ENCODE data around the gene CEACAM4. TPM values are rescaled to one million over a fixed set of nuclear protein-coding genes. Genes with fewer than 3 reads are reported as not detected.

CEACAM4 gene
- total RNA-seq, 6 experiments from 2014 or later = 0.29 to 3.4 (median 0.58) TPM

- Histone ChIP-seq H3K27ac (no peak overlapping the region), H3K27me3 (peaks cover 0 to 7% of the 10 kb centered on the region in 2 donors), H3K4me1 (no peaks in the 10 kb centered on the region), H3K36me3 (no peaks in the 10 kb centered on the region), H3K4me3 (no peak overlapping the region), H3K9me3 (no peaks in the 10 kb centered on the region)
- TF ChIP-seq POLR2A (IDR thresholded peaks at IDR 0.05) (no peak), CTCF (IDR thresholded peaks at IDR 0.05) (no peak)
- intact Hi-C loops (cut with DNase I) = loop anchor here in 1 of 2 donors (10.0 kb wide), 1 partner anchor 115 kb away; no protein-coding TSS in a partner anchor
- no peak for DNase-seq
- no peak for ATAC-seq
- 54% methylated on average over 10 of the region's 11 CpGs for WGBS (ENCODE audit: insufficient coverage, low coverage, low lambda C conversion rate, missing lambda C conversion rate)
Measured at GRCh38 chr19:41569481-41570150, 57.3 kb downstream of the CEACAM4 start.

Small RNAs within 50 kb of the gene (small RNA-seq; reads per million reads assigned to genes)
- gene AC243960.4 = 0 reads per million in 2 experiments

Other genes starting within 250 kb of the CEACAM4 start
- 10 to 100 TPM in 5 of 6 experiments, 1 to 10 TPM in 1; 6.1 to 26.6 (median 14.1) TPM for gene EXOSC5, start 229.7 kb downstream of the CEACAM4 start, total RNA-seq
- 10 to 100 TPM; 32.1 to 68.7 (median 48.9) TPM for gene BCKDHA, start 229.3 kb downstream of the CEACAM4 start, total RNA-seq
- gene B3GNT8, start 199.7 kb downstream of the CEACAM4 start, total RNA-seq = 1 to 10 TPM in 1 of 6 experiments, under 1 TPM in 5; 0.50 to 1.2 (median 0.63) TPM
- gene DMAC2, start 187.2 kb downstream of the CEACAM4 start, total RNA-seq = 10 to 100 TPM; 18.9 to 30.5 (median 22.5) TPM
- gene ERICH4, start 183.9 kb downstream of the CEACAM4 start, total RNA-seq = not detected
- gene CEACAM21, start 50.9 kb downstream of the CEACAM4 start, total RNA-seq = 1 to 10 TPM in 3 of 6 experiments, under 1 TPM in 2, not detected in 1; 0.49 to 1.4 (median 1.2) TPM
- gene CEACAM7, start 61.2 kb upstream of the CEACAM4 start, total RNA-seq = not detected
- not detected for gene CEACAM5, start 81.6 kb upstream of the CEACAM4 start, total RNA-seq
- gene CEACAM6, start 128.5 kb upstream of the CEACAM4 start, total RNA-seq = under 1 TPM in 4 of 6 experiments, not detected in 2; 0.18 to 0.44 (median 0.23) TPM
- gene CEACAM3, start 169.5 kb upstream of the CEACAM4 start, total RNA-seq = under 1 TPM; 0.42 to 0.73 (median 0.51) TPM
- gene LYPD4, start 217.6 kb upstream of the CEACAM4 start, total RNA-seq = not detected
- gene DMRTC2, start 218.0 kb upstream of the CEACAM4 start, total RNA-seq = not detected
- gene RPS19, start 233.2 kb upstream of the CEACAM4 start, total RNA-seq = 100 to 1,000 TPM; 347 to 556 (median 499) TPM